ENCODE measurements around the gene TPTE2. TPM values are rescaled to one million over a fixed set of nuclear protein-coding genes. Genes with fewer than 3 reads are reported as not detected.

Gene TPTE2
- total RNA-seq, 1 donor from 2014 or later, result not detected

Other genes with a start within 250 kb of the TPTE2 start
- gene MPHOSPH8, start 72.1 kb upstream of the TPTE2 start, total RNA-seq, result 51.0 TPM
- gene PSPC1, start 221.4 kb upstream of the TPTE2 start, total RNA-seq, result 54.3 TPM